IPS DF 4.7 (cell line): Measurements from ENCODE around the gene SPACA6.

Experiments used
- DNase-seq: peaks from one replicate; pipeline ENCODE4 v3.0.0-alpha.2; 2013; ENCODE audit warnings: low spot score; ENCODE audit errors: extremely low read depth

Gene SPACA6

DNA sequence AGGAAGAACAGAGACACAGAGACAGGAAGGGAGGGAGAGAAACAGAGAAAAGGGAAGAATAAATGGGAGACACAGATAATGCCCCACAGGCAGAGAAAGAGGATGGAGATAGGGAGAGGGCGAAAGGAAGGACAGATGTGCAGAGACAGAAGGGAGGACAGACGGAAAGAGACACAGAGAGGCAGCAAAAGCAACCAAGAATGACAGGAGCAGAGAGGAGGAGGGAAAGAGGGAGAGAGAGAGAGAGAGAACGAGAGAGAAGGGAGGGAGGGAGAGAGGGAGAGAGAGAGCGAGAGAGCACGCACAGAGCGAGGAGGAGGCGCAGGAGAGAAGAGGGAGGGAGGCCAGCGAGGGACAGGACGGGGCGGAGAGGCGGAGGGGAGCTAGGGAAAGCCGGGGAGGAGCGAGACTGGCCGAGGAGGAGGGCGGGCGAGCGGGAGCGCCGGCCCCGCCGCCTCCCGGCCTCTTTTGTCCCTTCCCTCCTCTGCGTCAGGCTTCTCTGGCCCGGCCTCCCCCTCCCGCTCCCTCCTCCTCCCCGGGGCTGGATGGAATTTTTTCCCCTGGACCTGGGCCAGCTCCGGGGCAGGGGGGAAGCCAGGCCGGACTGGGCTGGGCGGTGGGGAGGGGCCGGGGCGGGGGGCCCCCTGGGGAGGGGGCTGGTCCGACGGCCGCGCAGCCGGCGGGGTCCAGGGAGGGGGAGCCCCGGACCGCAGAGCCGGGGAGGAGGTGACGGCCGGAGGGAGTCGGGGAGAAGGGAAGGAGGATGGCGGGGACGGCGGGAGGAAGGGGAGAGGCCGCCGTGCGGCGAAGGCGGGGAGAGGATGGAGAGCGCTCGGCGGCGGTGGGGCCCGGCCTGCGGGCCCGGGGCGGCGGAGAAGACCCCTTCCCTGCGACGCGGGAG, 4.2 kb upstream of the SPACA6 start:
- no peak for DNase-seq

DNA sequence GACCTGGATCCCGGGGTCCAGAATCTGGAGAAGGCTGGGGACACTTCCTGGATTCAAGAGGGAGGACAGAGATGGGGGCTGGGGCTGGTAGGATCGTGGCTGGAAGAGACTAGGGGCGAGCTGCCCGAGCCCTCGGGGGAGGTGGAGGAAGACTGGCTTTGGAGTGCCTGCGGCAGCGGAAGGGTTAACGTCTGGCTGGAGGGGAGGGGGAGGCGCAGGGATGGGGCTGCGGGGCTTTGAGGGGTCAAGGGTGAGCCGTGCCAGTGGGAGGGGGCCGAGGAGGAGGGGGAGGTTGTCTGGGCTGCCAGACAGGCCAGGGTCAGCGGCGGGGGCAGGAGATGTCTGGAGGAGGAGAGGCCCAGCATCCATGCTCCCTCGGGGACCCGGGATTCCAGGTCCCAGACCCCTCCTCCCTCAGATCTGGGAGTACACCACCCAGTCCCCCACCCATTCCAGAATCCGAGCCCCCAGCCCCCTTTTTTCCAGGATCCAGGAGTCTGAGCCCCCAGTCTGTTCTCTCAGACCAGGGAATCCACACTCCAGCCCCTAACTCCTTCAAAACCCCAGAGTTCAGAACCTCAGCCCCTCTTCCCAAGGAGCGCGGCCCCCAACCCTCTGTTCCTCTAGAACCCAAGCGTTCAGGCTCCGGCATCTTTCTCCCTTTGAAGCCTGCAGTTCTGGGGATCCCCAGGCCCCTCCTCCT, 3.2 kb upstream of the SPACA6 start:
- DNase-seq, result no peak

DNA sequence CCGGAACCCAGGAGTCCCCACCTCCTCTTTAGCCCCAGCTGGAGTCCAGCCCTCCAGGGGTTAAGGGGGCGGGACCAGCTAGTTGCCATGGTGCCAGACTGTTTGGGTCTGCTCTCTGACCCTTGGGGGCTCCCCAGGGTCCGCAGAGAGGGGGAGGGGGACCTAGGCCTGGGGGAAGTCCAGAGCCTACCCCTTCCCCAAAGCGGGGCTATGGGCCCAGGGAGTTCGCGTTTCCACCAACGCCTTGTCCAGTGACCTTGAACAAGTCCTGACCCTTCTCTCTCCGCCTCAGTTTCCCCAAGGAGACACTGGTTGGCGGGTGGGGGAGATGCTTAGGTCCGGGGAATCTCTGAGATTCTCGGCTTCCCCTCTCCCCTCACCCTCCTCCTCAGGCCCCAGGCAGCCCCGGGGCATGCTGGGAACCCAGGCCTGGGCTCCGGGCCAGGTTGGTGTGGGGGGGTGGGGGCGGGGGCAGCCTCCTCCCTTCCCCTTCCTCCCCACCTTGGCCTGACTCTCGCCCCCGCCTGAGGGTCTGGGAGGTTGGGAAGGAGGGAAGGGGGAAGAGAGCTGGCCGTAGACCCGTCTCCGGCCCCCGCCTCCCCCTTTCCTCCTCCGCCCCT, 2.6 kb upstream of the SPACA6 start:
- DNase-seq, result no peak

GRCh38 chr19:51691074-51691583, 2.0 kb upstream of the SPACA6 start:
- DNase-seq, result no peak

DNA sequence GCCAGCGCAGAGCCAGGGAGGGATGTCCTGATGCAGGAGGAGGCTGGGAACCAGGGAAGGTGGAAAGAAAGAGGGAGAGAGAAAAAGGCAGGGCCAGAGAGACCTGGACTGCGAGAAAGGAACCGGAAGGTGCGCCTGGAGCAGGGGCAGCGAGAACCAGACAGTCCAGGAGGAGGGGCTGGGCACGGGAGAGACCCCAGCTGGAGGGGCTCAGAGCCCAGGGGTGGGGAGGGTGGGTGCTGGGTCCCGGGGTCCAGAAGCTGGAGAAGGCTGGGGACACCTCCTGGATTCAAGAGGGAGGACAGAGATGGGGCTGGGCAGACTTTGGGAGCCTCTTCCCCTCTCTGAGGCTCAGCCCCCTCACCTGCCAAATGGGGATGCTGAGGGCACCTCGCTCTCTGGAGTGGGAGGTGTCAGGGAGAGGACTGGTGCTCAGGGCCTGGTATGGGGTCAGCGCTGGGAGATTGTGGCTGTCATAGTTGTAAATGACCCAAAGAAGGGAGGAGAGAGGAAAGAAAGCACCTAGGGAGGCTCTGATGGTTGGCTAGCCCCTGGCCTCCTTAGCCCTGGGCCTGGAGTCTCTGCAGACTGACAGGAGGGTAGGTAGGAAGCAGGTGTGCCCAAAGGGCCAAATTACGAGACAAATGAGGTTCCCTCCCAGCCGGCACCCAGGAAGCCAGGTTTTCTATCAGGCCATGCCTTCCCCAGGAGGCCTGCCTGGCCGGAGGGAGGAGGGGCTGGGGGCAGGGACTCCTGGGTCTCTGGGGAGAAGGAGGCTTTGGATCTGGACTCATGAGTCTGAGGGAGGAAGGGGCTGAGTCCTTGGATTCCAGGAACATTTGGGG, 1.3 kb upstream of the SPACA6 start:
- no peak for DNase-seq

GRCh38 chr19:51692468-51692867, 662 bp upstream of the SPACA6 start:
- DNase-seq, result no peak

GRCh38 chr19:51693819-51694218, 689 bp downstream of the SPACA6 start:
- no peak for DNase-seq

DNA sequence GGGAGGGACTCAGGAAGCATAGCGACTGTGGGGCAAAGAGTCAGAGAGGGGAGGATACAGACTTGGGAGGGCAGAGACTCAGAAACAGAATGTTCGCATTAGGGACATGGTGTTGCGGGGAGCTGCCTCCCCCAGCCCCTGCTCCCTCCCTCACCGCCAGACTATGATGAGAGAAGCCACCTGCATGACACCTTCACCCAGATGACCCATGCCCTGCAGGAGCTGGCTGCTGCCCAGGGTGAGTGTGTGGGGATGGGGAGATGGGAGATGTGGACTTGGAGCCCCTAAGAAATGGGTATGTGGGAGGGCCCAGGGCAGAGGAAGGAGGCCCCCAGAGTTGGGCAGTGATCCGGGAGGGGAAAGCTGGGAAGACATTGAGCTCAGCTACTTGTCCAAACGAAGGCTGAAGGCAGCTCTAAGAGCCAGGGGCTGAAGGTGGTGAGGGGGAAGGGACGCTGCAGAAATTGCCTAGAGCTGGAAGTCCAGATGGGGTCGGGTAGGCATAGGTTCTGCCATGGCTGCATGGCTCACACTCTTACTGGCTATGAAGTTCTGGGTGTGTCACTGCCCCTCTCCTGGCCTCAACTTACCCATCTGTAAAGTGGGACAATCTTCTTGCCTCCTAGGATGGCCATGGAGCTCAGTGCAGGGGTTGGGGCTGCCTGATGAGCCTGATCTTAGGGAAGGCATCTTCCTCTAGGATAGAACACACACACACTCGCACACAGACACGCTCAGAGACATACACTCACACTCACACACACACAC, 1.4 kb downstream of the SPACA6 start:
- no peak for DNase-seq

- DNase-seq, result no peak
Measured at GRCh38 chr19:51695088-51695487, 2.0 kb downstream of the SPACA6 start.

- DNase-seq, result no peak
Measured at GRCh38 chr19:51695702-51696315, 2.7 kb downstream of the SPACA6 start.

DNA sequence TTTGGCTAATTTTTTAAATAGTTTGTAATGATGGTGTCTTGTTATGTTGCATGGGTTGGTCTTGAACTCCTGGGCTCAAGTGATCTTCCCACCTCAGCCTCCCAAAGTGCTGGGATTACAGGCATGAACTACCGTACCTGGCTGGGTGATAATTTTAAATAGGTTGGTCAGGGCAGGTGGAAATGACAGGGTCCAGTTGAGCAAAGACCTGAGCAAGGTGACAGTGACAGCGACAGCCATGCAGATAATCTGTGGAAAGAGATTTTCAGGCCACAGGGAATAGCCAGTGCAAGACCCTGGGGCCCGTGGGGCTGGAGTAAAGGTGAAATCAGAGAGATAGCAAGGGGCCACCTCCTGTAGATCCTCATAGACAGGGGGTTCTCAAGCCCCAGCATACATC, 3.5 kb downstream of the SPACA6 start:
- no peak for DNase-seq

GRCh38 chr19:51697169-51697776, 4.1 kb downstream of the SPACA6 start:
- no peak for DNase-seq

- no peak for DNase-seq
Measured at GRCh38 chr19:51698296-51698695, 5.2 kb downstream of the SPACA6 start.

- no peak for DNase-seq
Measured at GRCh38 chr19:51699170-51699569, 6.0 kb downstream of the SPACA6 start.

GRCh38 chr19:51701468-51702100, 8.5 kb downstream of the SPACA6 start:
- no peak for DNase-seq

- no peak for DNase-seq
Measured at GRCh38 chr19:51702103-51702824, 9.1 kb downstream of the SPACA6 start.

- no peak for DNase-seq
Measured at GRCh38 chr19:51702825-51703574, 9.9 kb downstream of the SPACA6 start.
